Heart right ventricle (tissue), 16 donors: ENCODE data around the gene CTBP2. TPM values are rescaled to one million over a fixed set of nuclear protein-coding genes. Genes with fewer than 3 reads are reported as not detected.

Source experiments
- ATAC-seq, 8 donors: fragments of 200-7000 bp; cut with Tn5 transposase; one replicate each; pipeline ENCODE4 v1.9.1; 2020; ENCODE audit warnings: mild to moderate bottlenecking in 8 of 8, moderate library complexity in 8 of 8, moderate number of reproducible peaks in 1 of 8
- DNase-seq, 2 donors: peaks; one replicate each; pipeline ENCODE4 v3.0.0-alpha.2; 2020
- H3K27ac ChIP-seq, 10 donors: fragments of 200-600 bp; sonication (generic) in 2 of 10; one replicate each; pipeline versions ENCODE4 v1.5.0 to v1.8.0; 2020 to 2022; ENCODE audit warnings: mild to moderate bottlenecking in 3 of 10
- H3K27me3 ChIP-seq, 7 donors: fragments of 200-600 bp; one replicate each; pipeline ENCODE4 v1.8.0; 2021 to 2022; ENCODE audit warnings: mild to moderate bottlenecking in 2 of 7
- H3K36me3 ChIP-seq, 9 donors: fragments of 200-600 bp; sonication (generic) in 1 of 9; one replicate each; pipeline versions ENCODE4 v1.5.0 to v1.8.0; 2020 to 2022; ENCODE audit warnings: mild to moderate bottlenecking in 2 of 9
- H3K4me1 ChIP-seq, 9 donors: fragments of 200-600 bp; sonication (generic) in 1 of 9; one replicate each; pipeline versions ENCODE4 v1.5.0 to v1.8.0; 2020 to 2022; ENCODE audit warnings: mild to moderate bottlenecking in 4 of 9
- H3K4me3 ChIP-seq, 10 donors: fragments of 200-600 bp; sonication (generic) in 2 of 10; one replicate each; pipeline versions ENCODE4 v1.5.0 to v1.8.0; 2020 to 2022; ENCODE audit warnings: mild to moderate bottlenecking in 7 of 10, moderate library complexity in 2 of 10
- H3K9me3 ChIP-seq, 11 donors: fragments of 200-600 bp in 10 of 11; sonication (generic) in 2 of 11; one replicate each; pipeline versions ENCODE4 v1.5.0 to v1.8.0; 2013 to 2022; ENCODE audit warnings: mild to moderate bottlenecking in 2 of 11, control low read depth in 1 of 11, moderate library complexity in 1 of 11
- CTCF ChIP-seq, 9 donors: fragments of 200-600 bp; sonication (generic) in 2 of 9; IDR thresholded peaks; one replicate each; pipeline versions ENCODE4 v1.5.0 to v1.8.0; 2021 to 2022; ENCODE audit warnings: antibody characterized with exemption in 9 of 9, mild to moderate bottlenecking in 5 of 9, moderate library complexity in 1 of 9
- WGBS, 2 donors: extraction: QIAGEN DNeasy Blood & Tissue Kit; methylation state at CpG; one replicate each; pipeline ENCODE4 v1.1.7; 2013; ENCODE audit warnings: inconsistent platforms in 1 of 2; 5-methylcytosine and 5-hydroxymethylcytosine counted together
- intact Hi-C, 10 donors: fragments of 100-400 bp; cut with DNase I; formaldehyde crosslinking; loops; one replicate each; pipeline versions ENCODE4 v1.11.1 to v1.14.2; 2022
- polyA plus RNA-seq, 2 donors: library from polyadenylated mRNA; stranded (reverse); fragments of 200-250 nt; gene quantifications; one replicate each; pipeline ENCODE4 v1.2.3, GENCODE V29; 2013
- total RNA-seq, 10 donors: library from RNA; stranded (reverse); fragmentation: NEBNext Ultra II Directional in 3 of 10; extraction: Animal tissue kit (Norgen Biotek cat#: 25700) in 3 of 10; gene quantifications; one replicate each; pipeline versions ENCODE4 v1.2.1 to v1.2.4, GENCODE V29; 2021 to 2023
- donor health status: Arrhythmogenic right ventricular cardiomyopathy.
- donor health status: ischemic (EF 13 %, LVEDD 7.1; RV severe dilation, severe dysfunction).
- donor health status: healthy with polysubstance abuse.
- donor health status: DM: no; HTN: yes; CAD: no.
- donor health status: DM: no; HTN: no; CAD: no.
- donor health status: ischemic (EF 25% LVEDD 6.9; RV normal size, moderate dysfunction).
- donor health status: ischemic (EF 25% LVEDD 5.7; RV mildly dilated, moderate dysfunction).
- donor health status: healthy.
- donor health status: DM: yes; HTN: yes; CAD: no.
- donor health status: Ischemic cardiomyopathy.
- donor health status: ischemic (EF 35%, LVEDD 5.7; RV mildly dilated, moderate dysfunction).
- donor health status: nonischemic (EF 11% LVEDD 7.7; RV severe dilation, severe dysfunction).
- donor health status: DM: yes; HTN: yes; CAD: no.
- donor health status: PGD.
- donor health status: ischemic (EF 29% LVEDD 5.4; RV normal size, mild dysfunction).
- donor health status: nonischemic (EF 23%, LVEDD 6.1; RV moderate dilation, normal function).

Gene CTBP2
- total and polyA plus RNA-seq, 12 donors = 14.7 to 36.2 (median 26.0) TPM

- H3K9me3 ChIP-seq = no peaks in the 10 kb centered on the region
- H3K4me3 ChIP-seq = peak overlapping the region in 4 of 10 donors; percentile 8 to 33 (median 15)
- peak overlapping the region; percentile 75 to 92 (median 88) for H3K27ac ChIP-seq
- H3K36me3 ChIP-seq = no peaks in the 10 kb centered on the region
- peaks cover 57 to 100% (median 74%) of the 10 kb centered on the region in 9 donors for H3K4me1 ChIP-seq
- DNase-seq = no peak
- WGBS, 2 donors = 63 to 67% methylated on average over 21 of the region's 21 CpGs
- intact Hi-C loops = loop anchor here in 3 of 10 donors (5.0 to 10.0 kb wide), 2 partner anchors 44 to 52 kb away; no protein-coding TSS in a partner anchor
- no peaks in the 10 kb centered on the region for H3K27me3 ChIP-seq
- no peak for ATAC-seq
- no peak for TF ChIP-seq CTCF (IDR thresholded peaks at IDR 0.05)
Measured at GRCh38 chr10:125056161-125057132, 103.9 kb downstream of the CTBP2 start.

GRCh38 chr10:125055446-125055845 is 104.9 kb downstream of the CTBP2 start:
- Histone ChIP-seq H3K36me3 (peaks cover 0 to 2% (median 0%) of the 10 kb centered on the region in 9 donors), H3K9me3 (no peaks in the 10 kb centered on the region), H3K4me3 (no peak overlapping the region), H3K27ac (peak overlapping the region in 5 of 10 donors; percentile 25 to 92 (median 91)), H3K4me1 (peaks cover 48 to 100% (median 68%) of the 10 kb centered on the region in 9 donors), H3K27me3 (no peaks in the 10 kb centered on the region)
- no peak for TF ChIP-seq CTCF (IDR thresholded peaks at IDR 0.05)
- 65 to 76% methylated on average over 5 of the region's 5 CpGs for WGBS, 2 donors
- intact Hi-C loops = loop anchor here in 3 of 10 donors (5.0 to 10.0 kb wide), 2 partner anchors 43 to 51 kb away; no protein-coding TSS in a partner anchor
- no peak for DNase-seq
- ATAC-seq = no peak

GRCh38 chr10:125054669-125055268 is 105.6 kb downstream of the CTBP2 start:
- peaks cover 45 to 100% (median 70%) of the 10 kb centered on the region in 9 donors for H3K4me1 ChIP-seq
- no peak for DNase-seq
- intact Hi-C loops = loop anchor here in 3 of 10 donors (5.0 to 10.0 kb wide), 2 partner anchors 42 to 50 kb away; no protein-coding TSS in a partner anchor
- H3K36me3 ChIP-seq = peaks cover 0 to 5% (median 0%) of the 10 kb centered on the region in 9 donors
- no peak for TF ChIP-seq CTCF (IDR thresholded peaks at IDR 0.05)
- no peak for ATAC-seq
- 89 to 90% methylated on average over 9 of the region's 9 CpGs for WGBS, 2 donors
- H3K27ac ChIP-seq = peak overlapping the region in 2 of 10 donors; percentile 91
- H3K9me3 ChIP-seq = no peaks in the 10 kb centered on the region
- no peaks in the 10 kb centered on the region for H3K27me3 ChIP-seq
- H3K4me3 ChIP-seq = no peak overlapping the region

- Histone ChIP-seq H3K27ac (no peak overlapping the region), H3K27me3 (no peaks in the 10 kb centered on the region), H3K4me3 (no peak overlapping the region), H3K4me1 (peaks cover 46 to 100% (median 70%) of the 10 kb centered on the region in 9 donors), H3K9me3 (no peaks in the 10 kb centered on the region), H3K36me3 (peaks cover 0 to 5% (median 0%) of the 10 kb centered on the region in 9 donors)
- TF ChIP-seq CTCF (IDR thresholded peaks at IDR 0.05) = no peak
- 94 to 95% methylated on average over 3 of the region's 3 CpGs for WGBS, 2 donors
- DNase-seq = no peak
- ATAC-seq = no peak
- intact Hi-C loops = loop anchor here in 2 of 10 donors (10.0 kb wide), 1 partner anchor 49 kb away; no protein-coding TSS in a partner anchor
Measured at GRCh38 chr10:125054216-125054615, 106.1 kb downstream of the CTBP2 start.
